GM13976 (cell line): ENCODE data around the gene LMX1A.
A peak's percentile ranks its signal among the peaks of the same experiment; 100 is the strongest.

Experiments
- DNase-seq: peaks from one replicate; pipeline ENCODE4 v3.0.0; 2012; ENCODE audit warnings: low spot score
- CTCF ChIP-seq: IDR thresholded peaks from 2 replicates; pipeline ENCODE4 v1.5.1; 2012; ENCODE audit warnings: borderline replicate concordance, mild to moderate bottlenecking; ENCODE audit not compliant: insufficient read depth; ENCODE audit errors: extremely low read depth, missing control alignments, control extremely low read depth
- in situ Hi-C: fragments of 300-500 bp; cut with MboI; formaldehyde crosslinking; loops from one replicate; pipeline ENCODE4 v1.12.0; 2022; ENCODE audit warnings: low sequenced_read_pairs, mixed read lengths, inconsistent platforms; ENCODE audit not compliant: unreplicated experiment

The LMX1A gene

GRCh38 chr1:165367375-165367993 lies 11.0 kb upstream of the LMX1A start:
- peak; percentile 80 for DNase-seq
- TF ChIP-seq CTCF: peak; percentile 89
- in situ Hi-C loops: no loop called here

GRCh38 chr1:165365341-165365740 lies 8.8 kb upstream of the LMX1A start:
- no peak for TF ChIP-seq CTCF
- no peak for DNase-seq
- in situ Hi-C loops: no loop called here

- in situ Hi-C loops: no loop called here
- DNase-seq: no peak
- no peak for TF ChIP-seq CTCF
These were observed 8.1 kb upstream of the LMX1A start for GRCh38 chr1:165364568-165365133.

GRCh38 chr1:165356876-165357275 lies 361 bp upstream of the LMX1A start:
- TF ChIP-seq CTCF: no peak
- no peak for DNase-seq
- in situ Hi-C loops: no loop called here

- in situ Hi-C loops: no loop called here
- peak; percentile 25 for DNase-seq
- no peak for TF ChIP-seq CTCF
These were observed 1.2 kb downstream of the LMX1A start for GRCh38 chr1:165355139-165355976.

GRCh38 chr1:165354739-165355138 lies 1.8 kb downstream of the LMX1A start:
- DNase-seq: no peak
- no peak for TF ChIP-seq CTCF
- in situ Hi-C loops: no loop called here
